Mononuclear cell (primary cell): ENCODE results near the gene FRMD4B. TPM values are rescaled to one million over a fixed set of nuclear protein-coding genes. Genes with fewer than 3 reads are reported as not detected.

Source experiments
- H3K27me3 ChIP-seq: 2 replicates; pipeline ENCODE4 v1.6.0; 2011; ENCODE audit warnings: low read length, control low read depth; ENCODE audit not compliant: insufficient read depth
- H3K4me1 ChIP-seq: 2 replicates; pipeline ENCODE4 v1.5.1; 2011; ENCODE audit warnings: mild to moderate bottlenecking, low read length, control low read depth; ENCODE audit not compliant: insufficient read depth
- H3K4me3 ChIP-seq: 2 replicates; pipeline ENCODE4 v1.5.1; 2011; ENCODE audit warnings: mild to moderate bottlenecking, low read length, moderate library complexity
- H3K9me3 ChIP-seq: 2 replicates; pipeline ENCODE4 v1.5.1; 2011; ENCODE audit warnings: low read depth, mild to moderate bottlenecking, control low read depth, low read length
- total RNA-seq: library from RNA; depleted of rRNA; stranded (reverse); fragments of >200 nt; gene quantifications from one replicate; pipeline ENCODE4 v1.2.3, GENCODE V29; 2012

FRMD4B gene
- total RNA-seq, 1 donor: 26.3 TPM

- Histone ChIP-seq H3K4me1 (peaks cover 18% of the 10 kb centered on the region), H3K4me3 (no peak overlapping the region), H3K27me3 (no peaks in the 10 kb centered on the region), H3K9me3 (no peaks in the 10 kb centered on the region)
These were observed 26.0 kb downstream of the FRMD4B start for GRCh38 chr3:69359916-69360315.

DNA sequence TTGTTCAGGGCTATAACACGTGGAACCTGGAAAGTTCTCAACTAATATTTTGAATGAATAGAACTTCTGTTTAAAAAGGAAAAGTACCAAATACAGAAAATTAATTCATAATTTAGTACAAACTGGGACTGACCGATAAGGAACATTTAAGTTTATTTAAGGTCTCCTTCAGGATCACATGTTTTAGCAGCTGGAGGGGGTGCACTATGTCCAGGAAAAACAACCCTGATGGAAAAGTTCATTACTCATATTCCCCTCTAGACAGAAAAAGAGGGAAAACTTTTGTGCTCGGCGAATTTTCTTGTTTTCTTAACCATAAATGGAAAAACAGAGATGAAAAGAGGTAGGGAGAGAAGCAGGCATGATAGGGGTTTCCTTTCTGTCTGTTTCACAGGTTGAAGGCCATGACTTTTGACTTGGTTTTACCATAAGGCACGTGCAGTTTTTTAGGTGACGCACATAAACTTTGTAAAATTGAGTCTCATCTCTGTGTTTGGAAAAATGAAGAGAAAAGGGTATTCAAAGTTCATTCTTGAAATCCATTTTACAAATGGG, 26.5 kb downstream of the FRMD4B start:
- Histone ChIP-seq H3K4me1 (peaks cover 17% of the 10 kb centered on the region), H3K4me3 (no peak overlapping the region), H3K27me3 (no peaks in the 10 kb centered on the region), H3K9me3 (no peaks in the 10 kb centered on the region)

DNA sequence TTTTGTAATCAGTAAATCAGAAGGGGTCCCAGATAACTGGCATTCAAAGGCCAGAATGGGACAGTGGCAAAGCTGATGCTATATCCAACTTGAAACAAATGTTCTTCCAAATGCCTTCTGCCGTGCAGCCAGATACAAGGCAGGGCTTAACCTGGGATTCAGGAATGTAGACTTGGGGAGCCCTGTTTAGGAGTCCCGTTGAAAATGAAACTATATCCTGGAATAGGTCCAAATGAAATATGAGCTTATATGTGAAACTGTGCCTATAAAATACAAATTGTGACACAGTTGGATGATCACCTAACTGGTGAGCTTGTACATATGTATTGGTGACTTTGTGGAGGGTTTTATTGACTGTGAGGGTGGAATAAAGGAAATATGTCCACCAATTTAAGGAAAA, 28.7 kb downstream of the FRMD4B start:
- no peak overlapping the region for H3K4me3 ChIP-seq
- H3K9me3 ChIP-seq: no peaks in the 10 kb centered on the region
- no peaks in the 10 kb centered on the region for H3K27me3 ChIP-seq

DNA sequence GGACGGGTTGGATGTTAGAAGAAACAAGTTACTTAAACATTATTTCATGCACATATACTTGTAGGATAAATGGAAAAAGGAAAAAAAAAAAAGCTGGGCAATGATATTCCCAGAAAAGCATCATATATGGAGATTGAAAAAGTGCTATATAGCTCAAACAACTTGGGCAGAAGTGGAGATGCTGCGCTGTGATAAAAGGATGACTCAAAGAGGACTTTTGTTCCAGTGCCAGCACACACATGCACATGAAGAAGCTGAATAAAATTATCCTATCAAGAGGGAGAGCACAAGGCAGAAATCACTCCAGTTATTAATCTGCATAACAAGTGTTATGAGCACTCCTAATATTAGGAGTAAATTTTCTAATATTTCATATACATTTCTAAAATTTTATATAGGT, 30.9 kb downstream of the FRMD4B start:
- H3K27me3 ChIP-seq: no peaks in the 10 kb centered on the region
- peaks cover 44% of the 10 kb centered on the region for H3K4me1 ChIP-seq
- H3K4me3 ChIP-seq: no peak overlapping the region
- H3K9me3 ChIP-seq: no peaks in the 10 kb centered on the region

More for the DNA sequence above, 28.7 kb downstream of the FRMD4B start:
- H3K4me1 ChIP-seq: peaks cover 34% of the 10 kb centered on the region

GRCh38 chr3:69353503-69353902, 32.4 kb downstream of the FRMD4B start:
- Histone ChIP-seq H3K4me3 (peak overlapping the region; percentile 33), H3K4me1 (peaks cover 44% of the 10 kb centered on the region), H3K27me3 (no peaks in the 10 kb centered on the region), H3K9me3 (no peaks in the 10 kb centered on the region)

GRCh38 chr3:69353088-69353478, 32.8 kb downstream of the FRMD4B start:
- Histone ChIP-seq H3K9me3 (no peaks in the 10 kb centered on the region), H3K4me1 (peaks cover 41% of the 10 kb centered on the region), H3K4me3 (peak overlapping the region; percentile 33), H3K27me3 (no peaks in the 10 kb centered on the region)

DNA sequence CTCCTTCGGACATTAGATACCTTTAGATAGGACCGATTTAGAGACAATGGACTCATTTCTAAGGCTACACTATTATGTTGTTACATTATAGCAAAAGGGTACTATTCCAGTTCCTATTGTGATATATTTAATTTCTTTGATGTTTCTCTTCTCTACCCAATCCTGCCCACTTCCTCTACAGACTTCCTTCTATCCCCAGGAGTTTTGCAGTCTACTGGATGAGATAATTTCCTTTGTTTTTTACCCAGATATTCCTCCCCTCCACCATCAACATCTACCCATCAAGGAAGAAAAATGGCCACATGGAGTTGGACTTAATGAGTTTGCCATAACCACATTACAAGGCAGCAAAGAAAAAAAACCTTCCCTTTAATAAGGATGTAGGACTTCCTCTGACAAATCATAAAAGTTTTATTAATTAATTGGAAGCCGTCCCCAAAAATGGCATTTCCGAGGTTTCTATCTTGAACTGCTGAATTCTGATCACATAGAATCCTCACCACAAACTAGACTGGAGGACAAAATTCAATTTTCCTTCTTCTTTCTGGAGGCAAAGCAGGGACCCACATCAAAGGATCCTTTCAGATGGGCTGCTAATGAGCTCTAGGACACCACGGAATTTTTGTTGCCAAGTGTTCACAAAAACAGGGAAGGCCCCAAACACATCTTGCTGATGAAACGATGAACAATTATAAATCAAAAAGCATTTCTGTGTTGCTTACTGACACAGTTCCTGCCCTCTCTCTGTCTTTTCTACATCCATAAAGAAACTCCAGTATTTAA, 33.4 kb downstream of the FRMD4B start:
- H3K4me1 ChIP-seq: peaks cover 35% of the 10 kb centered on the region
- no peaks in the 10 kb centered on the region for H3K27me3 ChIP-seq
- peak overlapping the region; percentile 33 for H3K4me3 ChIP-seq
- H3K9me3 ChIP-seq: no peaks in the 10 kb centered on the region

DNA sequence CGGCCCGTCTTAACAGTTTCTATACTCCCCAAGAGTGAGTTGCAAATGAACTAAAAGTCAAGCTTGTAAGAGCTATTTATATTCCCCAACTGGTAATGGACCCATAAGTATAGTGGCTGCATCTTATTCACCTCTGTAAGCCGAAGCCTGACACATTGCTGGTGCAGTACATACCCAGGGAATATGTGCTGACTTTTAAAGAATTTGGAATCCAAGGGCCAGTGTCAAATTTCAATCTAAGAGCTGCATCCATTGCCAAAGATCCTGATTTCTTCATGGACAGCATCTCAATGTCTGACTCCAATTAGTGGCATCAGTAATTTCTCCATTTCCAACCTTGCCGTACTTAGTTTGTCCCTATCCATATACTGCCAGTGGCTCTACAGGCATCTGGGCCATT, 42.0 kb downstream of the FRMD4B start:
- no peak overlapping the region for H3K4me3 ChIP-seq
- H3K9me3 ChIP-seq: no peaks in the 10 kb centered on the region
- H3K27me3 ChIP-seq: no peaks in the 10 kb centered on the region
- H3K4me1 ChIP-seq: peaks cover 12% of the 10 kb centered on the region

GRCh38 chr3:69342074-69342473, 43.8 kb downstream of the FRMD4B start:
- Histone ChIP-seq H3K4me1 (peaks cover 12% of the 10 kb centered on the region), H3K9me3 (no peaks in the 10 kb centered on the region), H3K27me3 (no peaks in the 10 kb centered on the region), H3K4me3 (no peak overlapping the region)

DNA sequence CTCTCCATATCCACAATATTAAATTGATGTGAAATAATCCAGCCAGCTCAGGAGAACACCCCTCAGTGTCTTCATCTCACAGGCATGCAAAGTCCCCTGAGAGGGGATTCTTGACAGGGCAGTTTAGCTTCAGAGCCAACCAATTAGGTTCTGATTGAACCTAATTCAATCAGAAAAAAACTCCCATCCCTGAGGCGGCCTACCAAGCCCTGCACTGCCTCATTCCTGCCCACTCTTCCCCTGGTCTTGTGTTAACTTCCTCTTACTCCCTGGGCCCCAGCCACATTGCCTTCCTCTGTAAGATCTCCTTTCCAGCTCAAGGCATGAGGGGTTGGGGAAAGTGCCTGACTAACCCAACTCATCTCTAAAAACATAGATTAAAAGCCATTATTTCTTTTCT, 46.1 kb downstream of the FRMD4B start:
- Histone ChIP-seq H3K9me3 (no peaks in the 10 kb centered on the region), H3K4me1 (peaks cover 12% of the 10 kb centered on the region), H3K27me3 (no peaks in the 10 kb centered on the region), H3K4me3 (no peak overlapping the region)

DNA sequence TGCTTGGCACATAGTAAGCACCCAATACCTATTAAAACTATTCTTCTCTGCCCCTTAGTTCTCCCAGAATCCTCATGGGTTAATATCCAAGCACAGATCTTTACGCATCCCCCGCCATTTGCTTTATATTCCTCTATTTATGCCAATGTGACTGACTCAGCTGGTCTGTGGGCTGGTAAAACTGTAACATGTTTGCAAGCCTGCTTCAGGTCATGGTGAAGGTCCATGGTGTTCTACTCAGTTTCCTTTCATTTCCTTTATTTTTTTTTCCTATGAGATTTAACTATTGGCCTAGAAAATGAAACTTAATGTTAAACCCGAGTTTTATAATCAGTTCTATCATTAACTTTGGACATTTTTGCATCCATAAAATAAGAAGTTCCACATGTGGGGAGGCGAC, 47.0 kb downstream of the FRMD4B start:
- Histone ChIP-seq H3K4me3 (no peak overlapping the region), H3K27me3 (no peaks in the 10 kb centered on the region), H3K9me3 (no peaks in the 10 kb centered on the region), H3K4me1 (peaks cover 12% of the 10 kb centered on the region)

GRCh38 chr3:69332934-69333333, 53.0 kb downstream of the FRMD4B start:
- no peaks in the 10 kb centered on the region for H3K9me3 ChIP-seq
- peaks cover 21% of the 10 kb centered on the region for H3K4me1 ChIP-seq
- no peak overlapping the region for H3K4me3 ChIP-seq
- H3K27me3 ChIP-seq: no peaks in the 10 kb centered on the region

GRCh38 chr3:69330891-69331400, 54.9 kb downstream of the FRMD4B start:
- H3K27me3 ChIP-seq: no peaks in the 10 kb centered on the region
- H3K4me3 ChIP-seq: no peak overlapping the region
- no peaks in the 10 kb centered on the region for H3K9me3 ChIP-seq
- H3K4me1 ChIP-seq: peaks cover 35% of the 10 kb centered on the region

GRCh38 chr3:69329892-69330291, 56.0 kb downstream of the FRMD4B start:
- H3K9me3 ChIP-seq: no peaks in the 10 kb centered on the region
- no peak overlapping the region for H3K4me3 ChIP-seq
- H3K27me3 ChIP-seq: no peaks in the 10 kb centered on the region
- peaks cover 43% of the 10 kb centered on the region for H3K4me1 ChIP-seq

DNA sequence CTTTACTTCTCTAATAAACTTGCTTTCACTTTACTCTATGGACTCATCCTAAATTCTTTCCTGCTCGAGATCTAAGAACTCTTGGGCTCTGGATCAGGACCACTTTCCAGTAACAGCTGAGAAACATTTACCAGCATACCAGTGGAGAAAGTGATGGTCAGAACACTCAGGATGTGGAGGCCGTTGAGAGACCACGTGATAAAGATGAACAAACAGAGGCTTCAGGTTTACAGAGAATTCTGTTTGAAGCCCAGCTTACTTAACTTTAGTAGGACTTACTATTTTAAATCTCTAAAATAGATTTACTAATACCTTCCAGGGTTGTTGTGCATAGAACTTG, 57.0 kb downstream of the FRMD4B start:
- peaks cover 53% of the 10 kb centered on the region for H3K4me1 ChIP-seq
- H3K4me3 ChIP-seq: no peak overlapping the region
- H3K9me3 ChIP-seq: no peaks in the 10 kb centered on the region
- H3K27me3 ChIP-seq: no peaks in the 10 kb centered on the region
